Endodermal cell (in vitro differentiated cells): ENCODE results near the gene PROC. TPM values are rescaled to one million over a fixed set of nuclear protein-coding genes. Genes with fewer than 3 reads are reported as not detected.

Source experiments
- DNase-seq: peaks from one replicate; pipeline ENCODE4 v3.0.0-alpha.2; 2017
- H3K27ac ChIP-seq: 2 replicates; pipeline ENCODE4 v1.5.1; 2013; ENCODE audit warnings: mild to moderate bottlenecking, low read depth, low read length, moderate library complexity
- H3K27me3 ChIP-seq: 2 replicates; pipeline ENCODE4 v1.6.1; 2013; ENCODE audit warnings: mild to moderate bottlenecking, low read length, moderate library complexity; ENCODE audit not compliant: insufficient read depth, control insufficient read depth, poor library complexity, severe bottlenecking
- H3K36me3 ChIP-seq: 2 replicates; pipeline ENCODE4 v1.7.0; 2013; ENCODE audit warnings: mild to moderate bottlenecking, low read length, moderate library complexity; ENCODE audit not compliant: control insufficient read depth, insufficient read depth
- H3K4me1 ChIP-seq: one replicate; pipeline ENCODE4 v1.7.0; 2013; ENCODE audit warnings: low read length; ENCODE audit not compliant: control insufficient read depth, insufficient read depth
- H3K4me3 ChIP-seq: 2 replicates; pipeline ENCODE4 v1.5.1; 2013; ENCODE audit warnings: mild to moderate bottlenecking, low read length, moderate library complexity
- H3K9ac ChIP-seq: 2 replicates; pipeline ENCODE4 v1.6.1; 2013; ENCODE audit warnings: mild to moderate bottlenecking, low read length, moderate library complexity; ENCODE audit not compliant: poor library complexity, severe bottlenecking; ENCODE audit errors: extremely low read depth
- H3K9me3 ChIP-seq: 2 replicates; pipeline ENCODE4 v1.6.1; 2013; ENCODE audit warnings: mild to moderate bottlenecking, low read length, moderate library complexity; ENCODE audit not compliant: control insufficient read depth
- H3K27ac Mint-ChIP-seq: 2 replicates; pipeline ENCODE4 v1.8.0; 2020; ENCODE audit warnings: mixed read lengths
- H3K27me3 Mint-ChIP-seq: 2 replicates; pipeline ENCODE4 v1.8.0; 2021; ENCODE audit warnings: mild to moderate bottlenecking, mixed read lengths; ENCODE audit not compliant: insufficient read depth
- H3K36me3 Mint-ChIP-seq: 2 replicates; pipeline ENCODE4 v1.8.0; 2020; ENCODE audit warnings: low read depth, mixed read lengths
- H3K4me1 Mint-ChIP-seq: 2 replicates; pipeline ENCODE4 v1.8.0; 2020; ENCODE audit warnings: mixed read lengths
- H3K4me3 Mint-ChIP-seq: 2 replicates; pipeline ENCODE4 v1.8.0; 2020; ENCODE audit warnings: mild to moderate bottlenecking, moderate library complexity, mixed read lengths
- H3K9me3 Mint-ChIP-seq: 2 replicates; pipeline ENCODE4 v1.8.0; 2020; ENCODE audit warnings: mild to moderate bottlenecking, mixed read lengths
- CTCF ChIP-seq: fragments of 200-600 bp; sonication (generic); conservative IDR thresholded peaks from 2 replicates; pipeline ENCODE4 v1.5.0; 2021; ENCODE audit warnings: antibody characterized with exemption, mild to moderate bottlenecking
- WGBS, 2 experiments: methylation state at CpG; one replicate each; pipeline versions ENCODE4 v1.1.5 to v1.1.7; 2013; ENCODE audit warnings: missing lambda C conversion rate in 2 of 2, mixed read lengths in 1 of 2; ENCODE audit not compliant: insufficient coverage in 1 of 2, insufficient read length in 1 of 2; 5-methylcytosine and 5-hydroxymethylcytosine counted together
- total RNA-seq, 2 donors: library from RNA; stranded (reverse); fragmentation: NEBNext Ultra II Directional in 1 of 2; extraction: Animal tissue kit (Norgen Biotek cat#: 25700) in 1 of 2; gene quantifications; 2 replicates in 1 of 2; 3 replicates in 1 of 2; pipeline ENCODE4 v1.2.1, GENCODE V29; 2021

Gene PROC
- total RNA-seq, 2 donors from 2014 or later: 0.46 to 0.51 TPM

GRCh38 chr2:127434515-127434914, 16.3 kb downstream of the PROC start:
- no peaks in the 10 kb centered on the region for H3K27me3 ChIP-seq
- no peaks in the 10 kb centered on the region for H3K36me3 Mint-ChIP-seq
- H3K27ac Mint-ChIP-seq: no peak overlapping the region
- H3K4me1 Mint-ChIP-seq: peaks cover 8% of the 10 kb centered on the region
- DNase-seq: no peak
- no peak for TF ChIP-seq CTCF
- no peaks in the 10 kb centered on the region for H3K9me3 ChIP-seq
- H3K9me3 Mint-ChIP-seq: peaks cover 13% of the 10 kb centered on the region
- H3K36me3 ChIP-seq: no peaks in the 10 kb centered on the region
- H3K4me1 ChIP-seq: no peaks in the 10 kb centered on the region
- no peak overlapping the region for H3K27ac ChIP-seq
- no peak overlapping the region for H3K4me3 Mint-ChIP-seq
- 91 to 95% methylated on average over 5 to 6 of the region's 6 CpGs for WGBS, 2 experiments
- no peaks in the 10 kb centered on the region for H3K27me3 Mint-ChIP-seq
- no peak overlapping the region for H3K4me3 ChIP-seq
- H3K9ac ChIP-seq: no peak overlapping the region

GRCh38 chr2:127437056-127437455, 18.8 kb downstream of the PROC start:
- Histone ChIP-seq H3K27me3 (no peaks in the 10 kb centered on the region), H3K4me3 (no peak overlapping the region), H3K27ac (no peak overlapping the region), H3K36me3 (no peaks in the 10 kb centered on the region), H3K9me3 (peaks cover 8% of the 10 kb centered on the region), H3K9ac (no peak overlapping the region), H3K4me1 (no peaks in the 10 kb centered on the region)
- 94% methylated on average over 3 to 9 of the region's 9 CpGs for WGBS, 2 experiments
- Mint-ChIP-seq H3K27me3 (no peaks in the 10 kb centered on the region), H3K4me3 (no peak overlapping the region), H3K4me1 (peaks cover 8% of the 10 kb centered on the region), H3K36me3 (peaks cover 4% of the 10 kb centered on the region), H3K9me3 (peaks cover 24% of the 10 kb centered on the region), H3K27ac (no peak overlapping the region)
- no peak for TF ChIP-seq CTCF
- DNase-seq: no peak

GRCh38 chr2:127437781-127438726, 19.8 kb downstream of the PROC start:
- Histone ChIP-seq H3K36me3 (no peaks in the 10 kb centered on the region), H3K9ac (no peak overlapping the region), H3K4me3 (no peak overlapping the region), H3K4me1 (no peaks in the 10 kb centered on the region), H3K27me3 (no peaks in the 10 kb centered on the region), H3K27ac (no peak overlapping the region), H3K9me3 (peaks cover 8% of the 10 kb centered on the region)
- Mint-ChIP-seq H3K27me3 (no peaks in the 10 kb centered on the region), H3K4me3 (no peak overlapping the region), H3K27ac (peak overlapping the region; percentile 85), H3K36me3 (peaks cover 4% of the 10 kb centered on the region), H3K9me3 (peaks cover 28% of the 10 kb centered on the region), H3K4me1 (peaks cover 8% of the 10 kb centered on the region)
- DNase-seq: peak; percentile 65
- TF ChIP-seq CTCF: no peak
- 84 to 85% methylated on average over 7 to 13 of the region's 13 CpGs for WGBS, 2 experiments
